ENCODE measurements around the gene FGD6.
A peak's percentile ranks its signal among the peaks of the same experiment; 100 is the strongest.

FGD6 gene

GRCh38 chr12:95220726-95221125 lies 3.5 kb upstream of the FGD6 start:
- H3K27me3 ChIP-seq (ENCODE audit: insufficient read depth, poor library complexity, severe bottlenecking), result no peaks in the 10 kb centered on the region

GRCh38 chr12:95220190-95220589 lies 2.9 kb upstream of the FGD6 start:
- DNase-seq (ENCODE audit: low spot score) (no peak), ATAC-seq (ENCODE audit: low read depth) (no peak)
- H3K27ac ChIP-seq (ENCODE audit: poor library complexity, severe bottlenecking), result peak overlapping the region; percentile 80
- H3K27me3 ChIP-seq (ENCODE audit: insufficient read depth, poor library complexity, severe bottlenecking), result no peaks in the 10 kb centered on the region
- H3K36me3 ChIP-seq (ENCODE audit: low read depth), result peaks cover 50% of the 10 kb centered on the region
- H3K9me3 ChIP-seq (ENCODE audit: severe bottlenecking), result no peaks in the 10 kb centered on the region
- no peak for TF ChIP-seq CTCF (IDR thresholded peaks at IDR 0.05; ENCODE audit: poor library complexity, severe bottlenecking)
- peaks cover 39% of the 10 kb centered on the region for H3K4me1 ChIP-seq (ENCODE audit: insufficient read depth, poor library complexity, severe bottlenecking)
- H3K4me3 ChIP-seq (ENCODE audit: severe bottlenecking), result peak overlapping the region; percentile 76

More at GRCh38 chr12:95220726-95221125, 3.5 kb upstream of the FGD6 start:
- DNase-seq (ENCODE audit: low spot score) (no peak), ATAC-seq (ENCODE audit: low read depth) (no peak)
- peaks cover 39% of the 10 kb centered on the region for H3K4me1 ChIP-seq (ENCODE audit: insufficient read depth, poor library complexity, severe bottlenecking)
- no peaks in the 10 kb centered on the region for H3K9me3 ChIP-seq (ENCODE audit: severe bottlenecking)
- TF ChIP-seq CTCF (IDR thresholded peaks at IDR 0.05; ENCODE audit: poor library complexity, severe bottlenecking), result no peak
- H3K4me3 ChIP-seq (ENCODE audit: severe bottlenecking), result no peak overlapping the region
- peak overlapping the region; percentile 80 for H3K27ac ChIP-seq (ENCODE audit: poor library complexity, severe bottlenecking)
- H3K36me3 ChIP-seq (ENCODE audit: low read depth), result peaks cover 51% of the 10 kb centered on the region

GRCh38 chr12:95218150-95219133 lies 1.2 kb upstream of the FGD6 start:
- Histone ChIP-seq H3K4me1 (ENCODE audit: insufficient read depth, poor library complexity, severe bottlenecking) (peaks cover 39% of the 10 kb centered on the region), H3K36me3 (ENCODE audit: low read depth) (peaks cover 36% of the 10 kb centered on the region), H3K9me3 (ENCODE audit: severe bottlenecking) (no peaks in the 10 kb centered on the region), H3K4me3 (ENCODE audit: severe bottlenecking) (peak overlapping the region; percentile 76), H3K27ac (ENCODE audit: poor library complexity, severe bottlenecking) (peak overlapping the region; percentile 80), H3K27me3 (ENCODE audit: insufficient read depth, poor library complexity, severe bottlenecking) (no peaks in the 10 kb centered on the region)
- DNase-seq (ENCODE audit: low spot score), result no peak
- TF ChIP-seq CTCF (IDR thresholded peaks at IDR 0.05; ENCODE audit: poor library complexity, severe bottlenecking), result no peak
- ATAC-seq (ENCODE audit: low read depth), result no peak; the same call in 1 of the 3 replicates

GRCh38 chr12:95216711-95217376 lies 423 bp downstream of the FGD6 start:
- DNase-seq (ENCODE audit: low spot score) (no peak), ATAC-seq (ENCODE audit: low read depth) (peak; percentile 4)
- Histone ChIP-seq H3K27me3 (ENCODE audit: insufficient read depth, poor library complexity, severe bottlenecking) (no peaks in the 10 kb centered on the region), H3K36me3 (ENCODE audit: low read depth) (peaks cover 32% of the 10 kb centered on the region), H3K4me3 (ENCODE audit: severe bottlenecking) (peak overlapping the region; percentile 76), H3K27ac (ENCODE audit: poor library complexity, severe bottlenecking) (peak overlapping the region; percentile 80), H3K9me3 (ENCODE audit: severe bottlenecking) (no peaks in the 10 kb centered on the region), H3K4me1 (ENCODE audit: insufficient read depth, poor library complexity, severe bottlenecking) (peaks cover 44% of the 10 kb centered on the region)
- TF ChIP-seq CTCF (IDR thresholded peaks at IDR 0.05; ENCODE audit: poor library complexity, severe bottlenecking), result no peak

Measured in RWPE2 (cell line).